NCI-H1930 (cell line): ENCODE measurements around the gene NANOS3.
"Not testable (repeated sequence)": the region's sequence is repeated elsewhere in the genome, so short reads cannot be mapped to it uniquely, and the experiment has no call there.

Experiments used
- DNase-seq, 2 experiments: peaks; one replicate each; lab custom pipeline; 2025; lab: John Stamatoyannopoulos, UW

Gene NANOS3

DNA sequence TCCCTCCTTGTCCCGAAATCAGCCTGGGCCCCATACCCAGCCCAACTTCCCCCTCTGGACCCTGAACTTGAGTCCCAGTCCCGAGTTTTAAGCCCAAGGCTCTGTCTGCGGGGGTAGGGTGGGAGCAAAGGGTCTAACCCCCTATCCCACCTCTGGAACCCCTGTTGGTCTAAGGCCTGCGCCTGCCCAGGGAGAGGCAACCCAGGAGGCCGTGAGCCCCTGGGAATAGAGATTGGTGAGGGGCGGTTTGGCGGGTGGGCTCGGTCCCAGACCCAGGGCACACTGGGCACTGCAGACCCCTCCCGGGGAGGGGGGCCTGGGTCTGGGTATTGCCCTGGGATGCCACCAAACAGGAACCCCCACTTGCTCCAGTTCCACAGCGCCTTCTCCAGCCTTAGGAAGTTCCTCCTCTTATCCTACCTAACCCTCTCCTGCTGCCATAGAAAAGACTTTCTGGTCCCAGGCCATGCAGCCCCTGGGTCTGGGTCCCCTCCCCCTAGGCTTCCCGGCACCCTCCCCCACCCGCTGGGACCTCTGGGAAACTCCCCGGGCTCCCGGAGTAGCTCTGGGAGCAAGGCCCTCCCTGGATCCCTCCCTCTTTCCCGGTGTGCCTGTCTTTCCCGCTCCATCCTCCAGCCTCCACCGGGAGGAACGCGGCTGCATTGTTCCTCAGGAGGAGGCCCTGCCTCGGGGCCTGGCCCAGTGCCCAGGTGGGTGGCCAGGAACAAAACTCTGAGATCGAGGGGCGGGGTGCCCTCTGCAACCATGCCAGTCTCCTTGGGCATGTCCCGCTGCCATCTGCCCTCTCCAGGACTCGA is 33.6 kb upstream of the NANOS3 start:
- no peak for DNase-seq

DNA sequence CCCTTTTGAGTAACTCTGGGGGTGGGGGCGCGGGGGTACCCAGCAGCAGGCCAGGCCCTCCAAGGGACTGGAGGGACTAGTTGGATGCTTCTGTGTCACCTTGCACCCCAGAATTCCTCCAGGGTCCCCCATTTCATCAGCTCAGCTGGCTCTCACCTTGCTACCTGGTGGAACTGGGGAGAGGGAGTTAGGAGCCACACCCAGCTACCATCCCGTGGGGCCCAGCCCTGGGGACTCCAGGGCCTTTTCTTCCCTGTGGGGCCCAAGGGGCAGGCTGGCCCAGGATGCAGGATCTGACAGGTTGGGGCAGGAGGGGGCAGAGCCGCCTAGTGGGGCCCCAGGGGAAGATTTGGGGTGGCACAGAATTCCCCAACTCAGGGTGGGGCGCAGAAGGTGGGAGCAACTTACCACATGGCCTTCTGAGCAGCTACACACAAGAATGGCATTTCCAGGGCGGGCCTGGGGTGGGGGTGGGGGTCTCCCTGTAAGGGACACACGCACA is 32.8 kb upstream of the NANOS3 start:
- no peak for DNase-seq

DNA sequence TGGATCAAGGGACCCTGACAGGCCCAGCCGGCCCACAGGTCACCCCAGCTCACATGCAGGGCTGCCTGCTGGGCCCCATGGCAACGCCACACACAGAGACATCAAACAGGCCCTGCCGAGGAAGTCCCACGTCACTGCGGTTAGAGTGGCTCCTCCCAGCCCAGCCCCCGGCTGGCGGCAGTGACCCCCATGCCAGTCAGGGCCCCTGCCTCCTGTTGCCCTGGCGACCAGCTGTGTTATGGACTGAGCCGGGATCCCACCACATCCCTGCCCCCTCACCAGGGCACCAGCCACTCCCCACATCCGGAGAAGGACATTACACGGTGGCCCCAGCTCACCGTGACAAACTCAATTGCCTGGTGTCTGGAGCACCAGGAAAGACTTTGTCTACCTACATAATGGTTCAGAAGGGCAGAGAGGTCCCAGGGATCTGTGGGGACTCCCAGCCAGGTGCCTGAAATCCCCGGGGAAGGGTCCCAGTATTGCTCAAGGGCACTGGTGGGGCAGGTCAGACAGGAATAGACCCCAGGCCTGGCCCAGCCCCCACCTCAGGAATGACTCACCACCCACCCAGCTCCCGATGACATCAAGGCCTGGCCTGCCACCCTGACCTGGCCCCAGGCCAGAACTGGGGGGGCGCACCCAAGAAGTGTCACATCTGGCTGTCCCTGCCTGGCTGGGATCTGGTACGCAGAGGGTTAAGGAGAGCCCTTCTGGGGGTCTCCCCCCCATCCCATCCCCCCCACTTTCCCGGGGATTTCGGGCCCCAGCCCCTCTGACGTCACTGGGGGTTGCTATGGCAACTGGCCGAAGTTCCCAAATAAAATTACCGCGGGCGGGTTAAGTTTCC is 30.2 kb upstream of the NANOS3 start:
- DNase-seq: peak; percentile 18 to 69

DNA sequence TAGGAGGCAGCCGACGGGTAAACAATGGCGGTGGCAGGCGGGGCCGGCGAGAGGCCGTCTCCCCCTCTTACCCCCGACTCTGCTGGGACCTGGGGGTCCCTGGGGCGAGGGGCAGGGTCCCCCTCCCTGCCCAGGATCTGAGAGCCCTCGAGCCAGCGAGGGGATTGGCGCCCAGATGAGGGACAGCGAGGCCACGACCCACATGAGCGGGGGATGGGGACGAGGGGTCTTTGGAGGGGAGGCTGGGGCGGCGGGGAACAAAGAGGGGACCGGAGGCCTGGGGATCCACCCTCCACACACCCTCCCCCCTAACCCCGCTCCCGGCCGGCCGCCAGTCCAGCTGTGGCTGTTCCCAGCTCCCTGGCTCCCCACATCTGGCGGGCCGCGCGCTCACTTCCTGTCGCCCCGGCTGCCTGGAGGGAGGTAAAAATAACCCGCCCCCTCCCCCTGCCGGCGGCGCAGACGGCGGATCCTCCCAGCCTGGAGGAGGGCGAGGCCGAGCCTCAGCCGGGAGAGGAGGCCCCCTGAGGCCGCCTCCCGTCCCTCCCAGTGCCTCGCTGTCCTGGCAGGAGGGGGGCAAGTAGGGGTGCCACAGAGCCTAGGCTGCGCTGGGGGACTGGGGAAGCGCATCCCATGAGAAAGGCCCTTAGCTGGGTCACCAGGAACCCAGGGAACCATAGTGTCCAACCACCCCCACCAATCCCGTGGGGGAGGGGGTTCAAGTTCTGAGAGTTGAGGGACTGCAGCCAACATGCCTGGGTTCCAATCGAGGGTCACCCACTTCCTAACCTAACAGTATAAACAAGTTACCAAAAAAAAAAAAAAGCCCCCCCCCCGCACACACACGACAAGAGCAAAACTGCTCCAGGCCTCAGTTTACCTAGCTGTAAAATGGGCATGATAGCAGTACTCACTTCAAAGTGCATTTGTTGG is 29.3 kb upstream of the NANOS3 start:
- DNase-seq: peak; percentile 62 to 65

DNA sequence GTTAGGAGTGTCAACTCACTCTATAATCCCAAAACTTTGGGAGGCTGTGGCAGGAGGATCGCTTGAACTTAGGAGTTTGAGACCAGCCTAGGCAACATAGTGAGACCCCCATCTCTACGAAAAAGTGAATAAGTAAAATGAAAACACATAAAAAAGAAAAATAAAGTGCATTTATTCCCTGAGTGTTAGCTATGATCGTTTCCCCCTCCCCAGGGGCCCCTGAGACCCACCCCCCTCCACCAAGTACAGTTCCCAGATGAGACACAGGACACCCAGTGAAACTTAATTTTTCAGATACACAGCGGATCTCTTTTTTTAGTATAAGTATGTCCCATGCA is 28.6 kb upstream of the NANOS3 start:
- DNase-seq: no peak

DNA sequence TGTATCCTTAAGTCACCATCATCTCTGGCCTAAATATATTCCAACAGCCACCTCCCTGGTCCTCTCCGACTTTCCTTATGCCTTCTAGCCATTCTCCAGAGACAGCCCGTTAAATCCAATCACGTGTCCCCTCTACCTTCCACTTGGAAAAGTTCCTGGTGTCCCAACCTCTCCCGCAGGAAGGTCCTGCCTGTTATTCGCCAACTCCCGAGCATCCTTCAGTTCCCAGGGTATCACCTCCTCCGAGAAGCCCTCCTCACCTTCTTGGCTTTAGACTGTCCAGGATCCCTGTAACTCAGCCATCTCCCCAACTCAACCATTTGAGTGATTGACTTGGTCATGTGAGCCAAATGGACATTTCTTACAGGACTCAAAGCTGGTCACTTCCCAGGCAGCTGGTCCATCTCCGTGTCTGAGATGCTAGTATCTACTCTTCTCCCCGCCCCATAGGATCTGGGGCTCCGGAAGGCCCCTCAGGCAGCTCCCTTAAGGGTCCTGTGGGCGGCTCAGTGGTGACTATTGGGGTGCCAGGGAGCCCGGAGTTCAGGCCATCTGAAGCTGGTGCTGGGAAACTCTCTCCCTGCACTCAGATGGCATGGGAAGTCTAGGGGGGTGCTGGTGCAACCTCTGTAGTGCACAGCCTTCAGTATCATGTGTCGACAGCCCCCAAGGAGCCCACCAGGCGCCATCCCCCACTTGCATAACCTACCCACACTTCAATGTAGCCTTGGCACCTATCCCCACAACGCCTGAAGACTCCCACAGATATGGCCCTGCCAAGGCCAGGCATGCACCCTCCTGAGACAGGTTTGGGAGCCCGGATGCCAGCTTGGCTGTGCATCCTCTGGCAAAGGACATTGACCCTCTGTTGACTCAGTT is 27.9 kb upstream of the NANOS3 start:
- DNase-seq: no peak

DNA sequence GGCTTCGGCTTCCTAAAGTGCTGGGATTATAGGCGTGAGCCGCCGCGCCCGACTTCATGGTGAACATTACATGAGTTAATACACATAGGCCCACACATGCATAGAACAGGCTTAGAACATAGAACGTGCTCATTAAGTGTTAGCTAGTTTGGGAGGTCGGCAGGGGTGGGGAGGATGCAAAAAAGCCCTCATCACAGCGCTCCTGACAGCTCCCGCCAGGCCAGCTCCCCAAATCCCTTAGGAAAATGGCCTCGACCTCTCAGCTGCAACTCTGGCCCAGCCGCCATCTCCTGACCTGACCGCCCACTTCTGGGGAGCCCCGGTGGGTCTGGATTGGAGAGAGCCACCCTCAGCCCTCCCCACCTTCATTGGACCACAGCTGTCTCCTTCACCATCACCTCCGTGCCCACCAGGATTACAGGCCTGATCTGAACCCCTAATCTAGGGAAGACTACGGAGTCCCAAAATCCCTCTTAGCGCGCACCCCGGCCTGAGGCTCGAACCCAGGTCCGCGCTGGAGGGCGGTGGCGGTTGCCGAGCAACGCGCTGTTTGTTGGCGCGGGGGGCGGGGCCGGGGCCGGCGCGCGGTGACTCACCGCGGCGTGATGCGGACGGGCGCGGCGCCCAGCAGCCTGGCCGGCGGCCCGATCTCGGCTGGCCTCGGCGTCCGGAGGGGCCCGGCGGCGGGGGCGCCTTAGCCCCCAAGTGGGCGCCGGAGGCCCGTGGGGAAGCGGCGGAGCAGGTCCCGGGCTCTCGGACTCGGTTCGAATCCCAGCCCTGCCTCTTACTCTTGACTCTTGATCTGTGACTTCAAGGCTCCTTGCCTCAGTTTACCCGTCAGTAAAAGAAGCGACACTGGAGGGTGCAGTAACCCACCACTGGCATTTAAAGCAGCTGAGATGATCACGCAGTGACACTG is 26.7 kb upstream of the NANOS3 start:
- DNase-seq: peak; percentile 15 to 56

DNA sequence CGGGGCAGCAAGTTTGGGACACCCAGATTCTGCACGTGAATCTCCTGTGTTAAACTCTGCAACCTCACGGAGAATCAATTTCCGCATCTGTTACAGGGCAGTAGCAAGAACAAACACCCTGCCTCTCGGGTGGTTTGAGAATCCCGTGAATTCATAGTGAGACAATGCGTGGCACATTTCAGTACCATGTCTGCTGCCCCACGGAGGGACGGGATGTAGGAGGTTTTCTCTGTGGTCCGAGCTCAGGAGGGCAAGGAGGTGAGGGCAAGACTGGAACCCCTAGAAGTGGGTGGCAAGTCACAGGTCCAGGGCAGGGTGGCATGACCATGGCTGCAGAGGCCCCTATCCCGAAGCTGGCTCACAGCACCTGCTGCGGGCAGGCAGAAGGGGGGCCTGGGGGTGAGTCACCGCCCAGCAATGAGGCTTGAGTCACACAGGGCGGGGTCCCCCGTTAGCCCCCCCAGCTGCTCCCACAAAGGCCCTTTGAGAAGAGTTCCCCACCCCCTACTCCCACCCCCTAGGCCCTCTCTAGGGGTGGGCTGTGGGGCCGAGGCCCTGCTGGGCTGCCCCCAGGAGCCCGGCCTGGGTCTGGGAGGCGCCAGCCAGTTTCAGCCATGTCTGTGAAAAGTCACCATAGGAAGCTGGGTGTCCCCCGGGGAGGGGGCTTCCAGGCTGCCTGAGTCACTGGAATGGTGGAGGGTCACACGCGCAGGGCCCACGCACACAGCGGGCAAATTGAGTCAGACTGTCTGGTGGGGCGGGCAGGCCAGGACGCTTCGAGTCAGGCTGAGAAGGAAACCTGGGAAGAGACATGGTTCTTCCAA is 25.8 kb upstream of the NANOS3 start:
- DNase-seq: no peak

DNA sequence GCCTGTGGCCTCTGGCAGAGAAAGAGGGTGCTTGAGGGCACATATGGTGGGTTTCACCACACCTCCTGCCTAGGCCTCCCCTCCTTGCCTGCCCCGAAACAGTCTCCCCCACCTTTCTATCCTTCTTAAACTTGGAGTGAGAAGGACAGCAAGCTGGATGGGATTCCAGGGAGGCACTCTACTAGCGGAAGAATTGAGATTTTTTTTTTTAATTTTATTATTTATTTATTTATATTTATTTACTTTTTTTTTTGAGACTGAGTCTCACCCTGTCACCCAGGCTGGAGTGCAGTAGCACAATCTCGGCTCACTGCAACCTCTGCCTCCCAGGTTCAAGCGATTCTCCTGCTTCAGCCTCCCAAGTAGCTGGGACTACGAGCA is 25.2 kb upstream of the NANOS3 start:
- DNase-seq: not testable (repeated sequence)

DNA sequence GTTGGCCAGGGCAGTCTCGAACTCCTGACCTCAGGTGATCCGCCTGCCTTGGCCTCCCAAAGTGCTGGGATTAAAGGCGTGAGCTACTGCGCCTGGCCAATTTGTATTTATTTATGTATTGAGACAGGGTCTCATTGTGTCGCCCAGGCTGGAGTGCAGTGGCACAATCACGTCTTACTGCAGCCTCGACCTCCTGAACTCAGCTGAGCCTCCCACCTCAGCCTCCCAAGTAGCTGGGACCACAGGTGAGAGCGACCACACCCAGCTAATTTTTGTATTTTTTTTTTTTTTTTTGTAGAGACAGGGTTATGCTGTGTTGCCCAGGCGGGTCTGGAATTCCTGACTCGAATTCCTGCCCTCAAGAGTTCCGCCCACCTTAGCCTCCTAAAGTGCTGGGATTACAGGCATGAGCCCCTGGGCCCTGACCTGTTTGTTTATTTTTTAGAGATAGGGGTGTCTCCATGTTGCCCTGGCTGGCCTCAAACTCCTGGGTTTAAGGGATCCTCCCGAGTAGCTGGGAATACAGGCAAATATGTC is 24.7 kb upstream of the NANOS3 start:
- DNase-seq: not testable (repeated sequence)

DNA sequence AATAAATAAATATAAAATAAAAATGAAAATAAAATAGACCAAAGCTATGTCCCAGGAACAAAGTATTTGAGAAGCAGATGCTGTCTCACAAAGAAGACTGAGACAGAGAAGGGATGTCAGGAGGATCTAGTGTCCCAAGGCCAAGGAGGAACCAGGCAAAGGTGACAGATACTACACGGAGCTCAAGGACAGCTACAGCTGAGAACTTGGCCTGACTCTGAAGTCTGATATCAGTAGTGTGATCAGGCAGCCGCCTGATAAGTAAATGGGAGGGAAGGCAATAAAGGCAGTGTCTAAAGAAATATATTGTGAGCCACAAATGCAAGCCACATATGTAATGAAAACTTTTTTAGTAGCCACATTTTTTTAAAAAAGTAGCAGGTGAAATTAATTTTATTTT is 20.4 kb upstream of the NANOS3 start:
- DNase-seq: no peak

DNA sequence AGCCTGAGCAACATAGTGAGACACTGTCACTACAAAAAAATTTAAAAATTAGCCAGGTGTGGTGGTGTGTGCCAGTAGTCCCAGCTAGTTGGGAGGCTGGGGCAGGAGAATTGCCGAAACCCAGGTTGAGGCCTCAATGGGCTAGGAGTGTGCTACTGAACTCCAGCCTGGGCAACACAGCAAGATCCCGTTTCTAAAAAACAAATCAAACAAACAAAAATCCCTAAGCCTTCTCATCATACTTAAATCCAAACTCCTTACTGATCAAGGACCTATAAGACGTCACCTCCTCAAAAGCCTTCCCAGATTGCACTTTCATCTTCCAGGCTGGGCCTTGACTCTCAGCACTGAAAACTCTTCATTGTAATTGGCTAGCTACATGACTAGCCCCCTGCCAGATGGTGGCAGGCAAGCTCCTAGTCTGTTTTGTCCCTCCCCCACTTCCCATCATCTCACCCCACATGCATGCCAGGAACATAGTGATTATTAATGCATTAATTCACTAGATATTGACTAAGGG is 17.5 kb upstream of the NANOS3 start:
- no peak for DNase-seq

DNA sequence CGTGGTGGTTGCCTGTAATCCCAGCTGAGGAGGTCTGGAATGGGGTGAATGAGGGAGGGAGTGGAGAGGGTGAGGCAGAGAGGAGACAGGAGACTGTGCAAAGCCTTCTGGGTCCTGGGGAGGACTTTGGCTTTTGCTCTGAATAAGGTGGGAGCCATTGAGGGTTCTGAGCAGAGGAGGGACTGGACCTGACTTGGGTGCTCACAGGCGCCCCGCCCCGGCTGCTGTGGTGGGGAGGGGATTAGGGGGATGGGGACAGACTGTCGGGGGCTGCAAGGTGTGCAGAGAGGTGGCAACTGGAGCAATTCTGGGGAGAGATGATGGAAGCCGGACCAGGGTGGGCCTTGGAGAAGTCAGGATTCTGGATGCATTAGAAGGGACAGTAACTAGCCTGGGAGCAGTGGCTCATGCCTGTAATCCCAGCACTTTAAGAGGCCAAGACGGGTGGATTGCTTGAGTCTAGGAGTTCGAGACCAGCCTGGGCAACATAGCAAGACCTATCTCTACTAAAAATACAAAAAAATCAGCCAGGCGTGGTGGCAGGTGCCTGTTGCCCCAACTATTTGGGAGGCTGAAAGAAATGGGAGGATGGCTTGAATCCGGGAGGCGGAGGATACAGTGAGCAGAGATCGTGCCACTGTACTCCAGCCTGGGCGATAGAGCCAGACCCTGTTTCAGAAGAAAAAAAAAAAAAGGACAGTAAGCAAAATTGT is 16.1 kb upstream of the NANOS3 start:
- no peak for DNase-seq

DNA sequence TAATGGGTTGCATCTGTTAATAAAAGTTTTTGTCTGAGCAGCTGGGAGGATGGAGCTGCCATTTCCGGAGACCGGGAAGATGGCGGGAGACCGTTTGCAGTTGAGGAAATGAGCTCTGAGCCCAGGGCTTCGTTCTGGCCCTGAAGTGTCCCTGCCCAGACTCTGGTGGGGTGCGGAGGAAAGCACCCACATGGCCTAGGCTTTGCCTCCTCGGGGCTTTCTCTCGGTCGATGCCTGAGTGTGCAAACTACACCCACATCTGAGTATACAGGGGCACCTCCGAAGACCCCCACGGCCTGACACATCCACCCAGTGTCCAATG is 15.6 kb upstream of the NANOS3 start:
- DNase-seq: no peak

DNA sequence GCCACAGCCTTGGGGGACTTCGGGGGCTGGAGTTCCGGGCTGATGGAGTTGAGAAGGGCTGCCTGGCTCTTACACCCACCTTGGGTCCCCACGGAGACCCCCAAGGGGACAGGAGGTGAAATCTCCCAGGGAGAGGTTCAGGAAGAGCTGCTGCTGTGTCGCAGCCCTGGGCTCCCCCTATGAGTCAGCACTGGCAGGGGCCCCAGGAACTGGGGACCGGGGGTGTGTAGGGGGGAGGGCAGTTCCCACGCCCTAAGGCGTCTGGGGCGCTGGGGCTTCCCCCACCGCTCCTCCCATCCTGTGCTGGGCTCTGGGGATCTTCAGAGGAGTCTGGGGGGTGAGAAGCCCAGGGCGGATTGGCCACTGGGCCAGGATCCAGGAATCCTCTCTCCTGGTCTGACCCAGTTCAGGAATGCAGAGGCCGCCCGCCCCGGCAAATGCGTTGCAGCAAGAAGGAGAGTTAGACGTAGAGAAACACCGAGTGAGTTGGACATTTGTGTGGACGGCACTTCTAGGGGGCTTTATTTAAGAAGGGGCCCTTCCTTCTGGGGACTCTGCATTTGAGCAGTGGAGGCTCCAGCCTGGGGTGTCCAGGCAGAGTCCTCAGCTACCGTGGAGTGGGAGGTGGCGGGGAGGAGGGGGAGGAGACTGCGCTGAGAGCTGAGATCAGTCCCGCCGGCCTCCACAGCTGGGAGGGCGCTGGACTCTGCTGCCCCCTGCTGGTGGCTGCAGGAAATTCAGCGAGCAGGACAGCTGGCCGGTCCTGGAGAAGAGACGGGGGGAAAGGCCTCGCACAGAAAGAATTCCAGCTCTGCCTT is 15.0 kb upstream of the NANOS3 start:
- peak; percentile 42 to 64 for DNase-seq

DNA sequence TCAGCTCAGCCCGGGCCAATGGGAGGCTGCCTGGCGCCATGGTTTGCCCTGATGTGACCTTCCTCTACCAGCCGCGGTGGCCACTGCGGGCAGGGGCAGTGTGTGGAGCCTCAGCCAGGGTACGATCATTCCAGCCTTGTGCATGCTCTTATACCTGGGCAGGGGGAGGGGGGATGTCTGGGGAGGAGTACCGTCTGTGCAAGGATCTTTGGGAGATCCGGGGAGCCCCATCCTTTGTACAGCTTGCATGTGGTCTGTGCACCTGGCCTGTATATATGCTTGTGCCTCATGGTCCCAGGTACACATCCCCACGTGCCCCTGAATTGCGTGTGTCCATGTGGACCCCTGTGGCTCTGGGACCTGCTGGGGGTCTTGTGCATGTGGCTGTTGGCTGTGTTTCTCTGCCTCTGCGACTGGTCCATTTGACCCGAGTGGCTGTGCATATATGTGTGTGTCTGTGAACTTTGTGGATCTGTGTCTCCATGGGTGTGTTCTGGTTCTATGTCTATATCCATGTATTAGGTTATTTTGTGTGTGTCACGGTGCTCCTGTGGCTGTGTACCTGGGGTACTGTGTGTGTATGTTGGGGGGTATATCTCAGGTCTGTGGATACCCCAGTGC is 12.8 kb upstream of the NANOS3 start:
- no peak for DNase-seq
